ENCODE results near the gene RIN3. TPM values are rescaled to one million over a fixed set of nuclear protein-coding genes. Genes with fewer than 3 reads are reported as not detected.
A peak's percentile ranks its signal among the peaks of the same experiment; 100 is the strongest.
"Not testable (repeated sequence)": the region's sequence is repeated elsewhere in the genome, so short reads cannot be mapped to it uniquely, and the experiment has no call there.

Gene RIN3
- total RNA-seq, 2 experiments from 2014 or later, result 15.8 to 16.0 TPM

DNA sequence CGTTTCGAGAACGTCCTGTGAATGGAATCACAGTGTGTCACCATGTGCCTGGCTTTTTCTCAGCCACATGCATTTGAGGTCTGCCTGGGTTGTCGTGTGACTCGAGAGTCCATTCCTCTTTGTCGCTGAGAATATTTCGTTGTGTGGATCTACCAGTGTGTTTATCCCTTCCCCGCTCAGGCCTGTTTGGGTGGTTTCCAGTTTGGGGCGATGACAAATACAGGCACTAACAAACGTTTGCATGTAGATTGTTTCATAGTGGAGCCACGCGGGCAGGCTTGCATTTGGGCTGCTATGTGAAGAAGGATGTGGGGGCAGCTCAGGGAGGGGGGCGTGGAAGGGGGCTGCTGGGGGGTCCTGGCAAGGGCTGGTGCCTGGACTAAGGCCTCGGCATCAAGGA, 14.1 kb downstream of the RIN3 start:
- no peak overlapping the region for H3K27ac Mint-ChIP-seq
- CTCF ChIA-PET, result no interaction called here
- intact Hi-C loops (cut with micrococcal nuclease), result no loop called here
- no peaks in the 10 kb centered on the region for H3K27me3 Mint-ChIP-seq (ENCODE audit: low read depth)
- H3K4me3 Mint-ChIP-seq, result no peak overlapping the region
- DNase-seq, result no peak
- H3K9me3 Mint-ChIP-seq, result no peaks in the 10 kb centered on the region
- no peaks in the 10 kb centered on the region for H3K36me3 Mint-ChIP-seq (ENCODE audit: low read depth)
- H3K4me1 Mint-ChIP-seq (ENCODE audit: low read depth), result peaks cover 39% of the 10 kb centered on the region

DNA sequence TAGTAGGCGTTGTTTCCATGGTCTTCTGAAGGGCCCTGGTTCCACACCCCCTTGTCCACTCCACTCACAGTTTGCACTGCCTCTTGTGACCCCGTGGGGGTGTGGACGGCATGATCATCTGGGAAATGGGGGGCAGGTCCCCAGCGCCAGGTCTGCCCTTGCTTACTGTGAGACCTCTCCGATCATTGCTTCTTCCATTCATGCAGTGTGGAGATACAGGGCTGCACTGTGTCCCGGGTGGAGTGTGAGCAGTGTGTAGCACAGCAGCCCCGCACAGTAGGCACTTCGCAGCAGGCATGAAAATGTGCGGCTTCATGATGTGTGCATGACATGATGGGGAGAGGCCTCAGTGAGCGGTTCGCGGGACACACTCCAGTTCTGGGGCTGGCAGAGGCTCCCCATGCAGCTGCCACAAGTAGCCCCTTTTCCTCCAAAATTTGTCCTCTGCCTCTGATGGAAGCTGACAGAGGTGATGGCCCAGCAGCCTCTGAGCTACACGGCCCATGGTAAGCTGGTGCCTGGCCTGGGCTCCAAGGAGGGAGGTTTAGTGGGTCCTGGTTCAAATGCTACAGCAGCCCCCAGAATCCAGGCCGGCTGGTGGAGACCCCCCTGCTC, 15.0 kb downstream of the RIN3 start:
- H3K9me3 Mint-ChIP-seq, result no peaks in the 10 kb centered on the region
- no peak overlapping the region for H3K27ac Mint-ChIP-seq
- no peaks in the 10 kb centered on the region for H3K36me3 Mint-ChIP-seq (ENCODE audit: low read depth)
- H3K4me3 Mint-ChIP-seq, result no peak overlapping the region
- H3K4me1 Mint-ChIP-seq (ENCODE audit: low read depth), result peaks cover 46% of the 10 kb centered on the region
- CTCF ChIA-PET, result interaction anchor here (1.1 kb wide), 1 partner anchor 12 kb away, joined by 3 read pairs; no protein-coding TSS in a partner anchor
- intact Hi-C loops (cut with micrococcal nuclease), result no loop called here
- no peaks in the 10 kb centered on the region for H3K27me3 Mint-ChIP-seq (ENCODE audit: low read depth)
- no peak for DNase-seq

DNA sequence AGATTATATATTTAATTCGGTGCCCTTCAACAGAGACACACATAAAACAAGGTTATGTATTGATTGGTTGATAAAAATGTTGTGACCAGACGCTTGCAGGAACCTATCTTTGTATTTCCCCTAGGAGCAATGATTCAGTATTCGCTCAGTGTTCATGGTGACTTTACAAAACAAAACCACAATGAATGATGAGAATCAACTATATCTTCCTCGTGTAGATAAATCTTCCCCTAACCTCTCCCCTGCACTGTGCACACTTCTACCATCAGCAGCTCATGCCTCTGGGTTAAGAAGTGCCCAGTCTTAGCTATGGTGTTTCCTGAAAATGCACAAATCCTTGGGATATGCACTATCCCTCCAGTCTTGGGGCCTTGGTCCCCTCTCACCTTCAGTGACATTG, 16.3 kb downstream of the RIN3 start:
- H3K27me3 Mint-ChIP-seq (ENCODE audit: low read depth), result no peaks in the 10 kb centered on the region
- H3K9me3 Mint-ChIP-seq, result no peaks in the 10 kb centered on the region
- H3K36me3 Mint-ChIP-seq (ENCODE audit: low read depth), result no peaks in the 10 kb centered on the region
- intact Hi-C loops (cut with micrococcal nuclease), result loop anchor here (2.0 to 5.0 kb wide), 2 partner anchors 17 to 122 kb away; partner anchors contain the start of gene RIN3
- no peak for DNase-seq
- peaks cover 54% of the 10 kb centered on the region for H3K4me1 Mint-ChIP-seq (ENCODE audit: low read depth)
- H3K27ac Mint-ChIP-seq, result peak overlapping the region; percentile 61
- no peak overlapping the region for H3K4me3 Mint-ChIP-seq
- CTCF ChIA-PET, result no interaction called here

DNA sequence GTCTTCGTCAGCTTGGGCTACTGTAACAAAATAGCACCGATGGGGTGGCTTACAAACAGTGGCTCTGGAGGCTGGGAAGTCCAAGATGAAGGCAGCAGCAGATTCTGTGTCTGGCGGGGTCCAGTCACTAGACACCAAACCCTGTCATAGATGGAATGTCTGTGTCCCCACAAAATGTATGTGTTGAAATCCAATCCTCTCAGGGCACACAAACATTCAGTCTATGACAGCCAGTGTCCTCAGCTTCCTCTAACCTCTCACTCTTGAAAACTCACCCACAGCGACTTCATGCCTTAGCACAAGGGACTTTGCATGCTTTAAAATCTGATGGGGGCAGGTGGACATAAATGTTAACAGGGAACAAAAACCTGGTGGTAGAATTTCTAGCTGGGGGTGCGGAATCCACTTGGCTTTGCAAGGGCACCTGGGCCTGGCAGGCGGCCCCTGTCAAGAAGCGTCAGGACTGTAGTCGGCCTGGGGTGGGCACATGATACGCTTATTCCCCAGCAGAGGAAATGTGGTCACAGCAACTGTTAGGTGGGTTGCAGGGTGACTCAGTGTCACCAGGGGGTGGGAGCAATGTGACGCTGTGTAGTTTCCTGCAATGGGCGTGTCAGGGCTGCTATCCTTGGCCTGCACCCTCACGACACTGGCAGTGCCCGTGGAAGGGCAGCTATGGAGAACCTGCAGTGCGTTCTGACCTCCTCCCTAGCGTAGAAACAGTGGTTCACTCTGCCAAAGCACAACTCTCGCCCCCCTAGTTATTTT, 17.7 kb downstream of the RIN3 start:
- DNase-seq, result peak; percentile 62
- H3K36me3 Mint-ChIP-seq (ENCODE audit: low read depth), result no peaks in the 10 kb centered on the region
- H3K9me3 Mint-ChIP-seq, result peaks cover 1% of the 10 kb centered on the region
- H3K27ac Mint-ChIP-seq, result peak overlapping the region; percentile 85
- H3K27me3 Mint-ChIP-seq (ENCODE audit: low read depth), result peaks cover 3% of the 10 kb centered on the region
- CTCF ChIA-PET, result interaction anchor here (0.5 to 1.9 kb wide), 3 partner anchors 150 to 465 kb away, joined by 3 to 4 read pairs (median 3); no protein-coding TSS in a partner anchor
- intact Hi-C loops (cut with micrococcal nuclease), result loop anchor here (2.0 to 5.0 kb wide), 2 partner anchors 18 to 121 kb away; partner anchors contain the start of gene RIN3
- H3K4me3 Mint-ChIP-seq, result peak overlapping the region; percentile 25
- peaks cover 68% of the 10 kb centered on the region for H3K4me1 Mint-ChIP-seq (ENCODE audit: low read depth)

DNA sequence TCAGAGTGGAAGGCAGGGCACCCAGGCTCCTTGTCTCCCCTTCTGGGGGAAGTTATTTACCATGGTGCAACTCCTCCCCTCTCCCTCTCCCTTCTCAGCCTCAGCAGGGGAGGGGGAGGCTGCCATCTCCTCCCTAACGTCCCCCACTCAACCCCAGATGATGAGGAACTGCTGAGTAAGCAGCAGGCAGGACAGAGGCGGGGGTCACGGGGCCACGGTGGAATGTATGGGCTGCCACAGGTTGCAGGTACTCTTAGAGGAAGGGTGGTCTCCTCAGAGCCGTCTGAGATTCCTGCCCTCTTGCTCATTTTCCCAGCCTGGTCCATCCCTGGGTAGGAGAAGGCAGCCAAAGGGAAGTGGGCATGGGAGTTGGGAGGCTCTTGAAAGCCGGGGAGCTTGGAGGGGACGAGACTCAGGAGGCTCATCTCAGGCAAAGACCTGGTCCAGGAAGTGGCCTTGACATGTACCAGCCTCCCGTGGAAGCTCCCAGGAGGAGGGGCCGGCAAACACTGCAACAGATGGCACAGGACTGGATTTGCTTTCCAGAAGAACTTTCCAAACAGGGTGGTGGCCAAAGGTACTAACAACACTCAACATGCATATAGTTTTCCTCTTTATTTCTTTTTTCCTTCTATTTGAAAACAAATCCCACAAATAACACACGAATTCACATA, 19.0 kb downstream of the RIN3 start:
- no peak overlapping the region for H3K27ac Mint-ChIP-seq
- H3K36me3 Mint-ChIP-seq (ENCODE audit: low read depth), result no peaks in the 10 kb centered on the region
- CTCF ChIA-PET, result interaction anchor here (0.7 to 1.9 kb wide), 2 partner anchors 142 to 149 kb away, joined by 3 to 4 read pairs; no protein-coding TSS in a partner anchor
- peaks cover 3% of the 10 kb centered on the region for H3K27me3 Mint-ChIP-seq (ENCODE audit: low read depth)
- H3K4me3 Mint-ChIP-seq, result no peak overlapping the region
- intact Hi-C loops (cut with micrococcal nuclease), result loop anchor here (5.0 kb wide), 1 partner anchor 120 kb away; no protein-coding TSS in a partner anchor
- peaks cover 1% of the 10 kb centered on the region for H3K9me3 Mint-ChIP-seq
- DNase-seq, result no peak
- peaks cover 67% of the 10 kb centered on the region for H3K4me1 Mint-ChIP-seq (ENCODE audit: low read depth)

DNA sequence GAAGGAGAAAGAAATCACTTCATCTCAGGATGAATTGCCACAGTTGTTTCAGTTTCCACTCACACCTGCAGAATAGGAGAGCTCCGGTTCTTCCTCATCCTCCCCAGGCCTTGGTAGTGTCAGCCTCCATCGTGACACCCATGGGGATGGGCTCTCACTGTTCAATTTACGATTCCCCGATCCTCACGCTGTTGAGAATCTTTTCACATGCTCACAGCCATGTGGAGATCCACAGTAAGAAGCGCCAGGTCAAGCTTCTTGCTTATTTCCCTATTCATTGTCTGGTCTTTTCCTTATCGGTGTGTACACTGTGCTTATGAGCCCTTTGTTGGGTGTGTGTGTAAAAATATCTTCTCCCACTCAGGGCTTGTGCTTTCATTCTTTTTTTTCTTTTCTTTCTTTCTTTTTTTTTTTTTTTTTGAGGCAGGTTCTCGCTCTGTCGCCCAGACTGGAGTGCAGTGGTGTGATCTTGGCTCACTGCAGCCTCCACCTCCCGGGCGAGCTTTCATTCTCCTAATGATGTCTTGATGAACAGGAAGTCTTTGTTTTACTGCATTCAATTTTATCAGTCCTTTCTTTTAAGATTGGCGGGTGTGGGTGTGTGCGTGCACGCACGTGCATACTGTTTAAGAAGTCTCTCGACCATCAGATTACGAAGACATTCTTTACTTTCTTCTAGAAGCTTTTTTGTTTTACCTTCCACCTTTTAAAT, 21.5 kb downstream of the RIN3 start:
- intact Hi-C loops (cut with micrococcal nuclease), result loop anchor here (1.0 to 5.0 kb wide), 3 partner anchors 22 to 117 kb away; no protein-coding TSS in a partner anchor
- DNase-seq, result peak; percentile 59
- CTCF ChIA-PET, result interaction anchor here (1.9 kb wide), 1 partner anchor 78 kb away, joined by 4 read pairs; no protein-coding TSS in a partner anchor
- H3K4me3 Mint-ChIP-seq, result peak overlapping the region; percentile 53
- H3K36me3 Mint-ChIP-seq (ENCODE audit: low read depth), result no peaks in the 10 kb centered on the region
- peak overlapping the region; percentile 77 for H3K27ac Mint-ChIP-seq
- peaks cover 1% of the 10 kb centered on the region for H3K9me3 Mint-ChIP-seq
- H3K27me3 Mint-ChIP-seq (ENCODE audit: low read depth), result peaks cover 3% of the 10 kb centered on the region
- peaks cover 70% of the 10 kb centered on the region for H3K4me1 Mint-ChIP-seq (ENCODE audit: low read depth)

DNA sequence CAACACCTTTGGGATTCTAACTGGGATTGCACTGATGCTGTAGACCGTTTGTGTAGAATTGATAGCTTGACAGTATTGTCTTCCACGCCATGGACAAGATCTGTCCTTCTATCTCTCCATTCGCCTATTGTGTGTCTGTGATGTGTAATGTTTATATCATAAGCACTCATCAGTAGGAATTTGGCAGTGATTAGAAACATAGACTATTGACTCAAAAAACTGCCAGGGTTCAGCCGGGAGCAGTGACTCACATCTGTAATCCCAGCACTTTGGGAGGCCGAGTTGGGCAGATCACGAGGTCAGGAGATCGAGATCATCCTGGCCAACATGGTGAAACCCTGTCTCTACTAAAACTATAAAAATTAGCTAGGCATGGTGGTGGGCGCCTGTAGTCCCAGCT, 22.6 kb downstream of the RIN3 start:
- H3K36me3 Mint-ChIP-seq (ENCODE audit: low read depth); H3K27ac Mint-ChIP-seq; H3K27me3 Mint-ChIP-seq (ENCODE audit: low read depth); H3K9me3 Mint-ChIP-seq; CTCF ChIA-PET; intact Hi-C loops (cut with micrococcal nuclease); DNase-seq: not testable (repeated sequence)
- Mint-ChIP-seq H3K4me3 (peak overlapping the region; percentile 4), H3K4me1 (ENCODE audit: low read depth) (peaks cover 70% of the 10 kb centered on the region)

DNA sequence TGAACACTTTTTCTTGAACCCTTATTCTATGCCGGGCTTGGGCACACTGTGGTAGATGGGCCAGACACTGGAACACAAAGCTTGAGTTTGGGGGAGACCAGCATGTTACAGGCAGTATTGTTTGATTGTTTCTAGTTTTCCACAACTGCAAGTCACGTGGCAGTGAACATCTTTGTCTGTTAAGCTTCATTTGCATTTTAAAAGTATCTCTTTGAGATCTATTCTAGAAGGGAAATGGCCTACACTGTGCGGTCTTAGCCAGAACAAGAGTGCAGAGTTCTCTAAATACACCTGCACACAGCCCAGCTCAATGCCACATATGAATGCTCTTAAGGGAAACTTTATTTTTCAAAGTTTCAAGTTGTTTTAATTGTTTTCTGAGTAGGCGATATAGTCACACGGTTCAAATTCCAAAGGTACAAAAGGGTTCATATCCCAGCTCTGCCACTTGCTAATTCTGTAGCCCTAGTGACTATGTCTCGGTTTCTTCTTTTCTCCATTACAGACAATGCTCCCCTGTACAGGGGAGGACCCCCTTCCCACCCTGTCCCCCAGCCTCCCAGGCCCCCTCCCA, 24.9 kb downstream of the RIN3 start:
- H3K27ac Mint-ChIP-seq, result no peak overlapping the region
- intact Hi-C loops (cut with micrococcal nuclease), result no loop called here
- H3K4me3 Mint-ChIP-seq, result no peak overlapping the region
- CTCF ChIA-PET, result interaction anchor here (0.7 to 2.1 kb wide), 2 partner anchors 48 to 78 kb away, joined by 4 to 5 read pairs; no protein-coding TSS in a partner anchor
- peaks cover 1% of the 10 kb centered on the region for H3K9me3 Mint-ChIP-seq
- H3K36me3 Mint-ChIP-seq (ENCODE audit: low read depth), result no peaks in the 10 kb centered on the region
- H3K27me3 Mint-ChIP-seq (ENCODE audit: low read depth), result peaks cover 3% of the 10 kb centered on the region
- H3K4me1 Mint-ChIP-seq (ENCODE audit: low read depth), result peaks cover 50% of the 10 kb centered on the region
- DNase-seq, result no peak

DNA sequence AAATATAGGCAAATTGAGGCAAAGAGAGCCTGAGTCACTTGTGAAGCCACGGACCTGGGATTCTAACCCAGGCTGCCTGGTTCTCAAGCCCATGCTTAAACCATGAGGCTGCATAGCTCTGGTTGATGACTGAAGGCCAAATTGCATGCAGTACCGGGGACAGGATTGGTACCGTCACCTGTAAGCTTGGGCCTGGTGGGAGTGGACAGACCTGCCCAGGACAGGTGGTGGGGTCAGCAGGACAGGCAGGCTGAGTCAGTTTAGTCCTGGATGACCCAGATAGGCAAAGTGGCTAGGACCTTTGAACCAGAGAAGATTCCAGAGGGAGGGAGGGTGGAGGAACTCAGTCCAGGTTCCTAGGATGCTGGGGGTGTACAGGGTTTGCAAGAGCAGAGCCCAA, 25.8 kb downstream of the RIN3 start:
- Mint-ChIP-seq H3K4me1 (ENCODE audit: low read depth) (peaks cover 47% of the 10 kb centered on the region), H3K27me3 (ENCODE audit: low read depth) (peaks cover 3% of the 10 kb centered on the region), H3K9me3 (peaks cover 1% of the 10 kb centered on the region), H3K4me3 (no peak overlapping the region), H3K27ac (no peak overlapping the region), H3K36me3 (ENCODE audit: low read depth) (no peaks in the 10 kb centered on the region)
- DNase-seq, result no peak
- intact Hi-C loops (cut with micrococcal nuclease), result no loop called here
- CTCF ChIA-PET, result interaction anchor here (2.1 kb wide), 1 partner anchor 47 kb away, joined by 5 read pairs; no protein-coding TSS in a partner anchor

DNA sequence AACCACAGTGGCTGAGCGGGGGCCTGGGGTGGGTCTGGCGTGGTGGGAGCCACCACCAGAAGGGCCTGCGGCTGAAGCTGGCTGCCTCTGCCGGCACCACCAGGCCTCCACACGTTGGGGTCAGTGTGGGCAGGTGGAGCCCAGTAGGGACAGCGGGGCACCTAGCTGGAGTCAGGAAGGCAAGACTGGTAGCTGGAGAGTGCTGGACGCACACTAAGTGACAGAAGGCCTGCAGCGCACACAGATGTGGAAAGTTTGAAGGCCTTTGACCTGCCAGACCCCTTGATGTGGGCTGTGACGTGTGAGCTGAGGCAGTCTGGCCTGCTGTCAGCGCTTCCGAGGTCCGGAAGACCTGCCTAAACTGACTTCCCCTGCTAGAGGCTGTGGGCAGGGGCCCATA, 26.3 kb downstream of the RIN3 start:
- Mint-ChIP-seq H3K36me3 (ENCODE audit: low read depth) (no peaks in the 10 kb centered on the region), H3K9me3 (peaks cover 1% of the 10 kb centered on the region), H3K27me3 (ENCODE audit: low read depth) (peaks cover 3% of the 10 kb centered on the region), H3K4me3 (no peak overlapping the region), H3K4me1 (ENCODE audit: low read depth) (peaks cover 42% of the 10 kb centered on the region), H3K27ac (no peak overlapping the region)
- CTCF ChIA-PET, result interaction anchor here (2.1 kb wide), 1 partner anchor 47 kb away, joined by 5 read pairs; no protein-coding TSS in a partner anchor
- intact Hi-C loops (cut with micrococcal nuclease), result no loop called here
- no peak for DNase-seq

DNA sequence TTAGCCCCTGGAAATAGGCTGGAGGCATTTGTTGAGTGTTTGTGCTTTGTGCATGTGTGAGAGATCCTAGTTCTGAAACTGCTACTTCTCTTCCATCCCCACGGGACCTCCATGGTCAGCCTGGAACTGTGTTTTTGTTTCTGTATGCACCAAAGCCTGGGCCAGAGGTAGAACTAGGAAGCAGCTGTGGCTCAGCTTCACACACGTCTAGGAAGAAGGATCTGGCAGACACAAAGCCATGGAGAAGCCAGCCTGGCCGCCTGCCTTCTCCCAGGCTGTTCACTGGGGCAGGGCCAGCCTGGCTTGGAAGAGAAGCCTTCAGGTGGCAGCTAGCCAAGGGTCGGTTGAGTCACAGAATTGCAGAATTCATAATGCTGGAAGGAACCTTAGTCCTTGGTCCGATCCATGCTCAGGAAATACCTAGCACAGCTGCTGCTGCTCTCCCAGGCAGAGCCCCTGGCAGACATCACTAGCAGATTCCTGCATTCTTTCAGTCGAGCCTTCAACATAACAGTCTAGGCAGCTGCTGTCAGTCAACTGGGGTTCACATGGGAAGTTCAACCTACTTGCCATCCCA, 27.0 kb downstream of the RIN3 start:
- Mint-ChIP-seq H3K27me3 (ENCODE audit: low read depth) (peaks cover 3% of the 10 kb centered on the region), H3K36me3 (ENCODE audit: low read depth) (no peaks in the 10 kb centered on the region), H3K4me1 (ENCODE audit: low read depth) (peaks cover 36% of the 10 kb centered on the region), H3K9me3 (peaks cover 1% of the 10 kb centered on the region), H3K27ac (no peak overlapping the region), H3K4me3 (no peak overlapping the region)
- no peak for DNase-seq
- CTCF ChIA-PET, result interaction anchor here (0.6 to 2.1 kb wide), 2 partner anchors 46 to 131 kb away, joined by 4 to 5 read pairs; no protein-coding TSS in a partner anchor
- intact Hi-C loops (cut with micrococcal nuclease), result no loop called here

Measured in activated naive CD4-positive, alpha-beta T cell treated with anti-CD3 and anti-CD28 coated beads for 36 hours (primary cell).